OCI-LY3 (cell line): ENCODE measurements around the gene VWC2L.

Source experiments
- H2AFZ ChIP-seq: fragments of 200-600, 300-600 bp; shearing (Covaris generic); 2 replicates; pipeline ENCODE4 v1.6.0; 2014; ENCODE audit warnings: antibody characterized with exemption, low read depth, low read length
- H3K27ac ChIP-seq: fragments of 200-600, 300-600 bp; sonication (generic); 2 replicates; pipeline ENCODE4 v1.5.1; 2014; ENCODE audit warnings: mild to moderate bottlenecking, low read length, moderate library complexity, mixed read lengths
- H3K27me3 ChIP-seq: fragments of 200-600, 300-600 bp; sonication (generic); 2 replicates; pipeline ENCODE4 v1.6.1; 2014; ENCODE audit warnings: low read depth, low read length, mixed read lengths
- H3K36me3 ChIP-seq: fragments of 200-600, 300-600 bp; sonication (generic); replicated peaks from 2 replicates; pipeline ENCODE3; 2014; ENCODE audit warnings: low read depth, low read length, mixed read lengths
- H3K4me1 ChIP-seq: fragments of 300-600, 200-600 bp; sonication (generic); 2 replicates; pipeline ENCODE4 v1.6.1; 2014; ENCODE audit warnings: low read length, mixed read lengths
- H3K4me2 ChIP-seq: fragments of 200-600, 300-600 bp; sonication (generic); 2 replicates; pipeline ENCODE4 v1.6.1; 2014; ENCODE audit warnings: low read length, mixed read lengths
- H3K4me3 ChIP-seq: fragments of 300-600, 200-600 bp; sonication (generic); 2 replicates; pipeline ENCODE4 v1.5.1; 2014; ENCODE audit warnings: antibody characterized with exemption, mild to moderate bottlenecking, low read length, moderate library complexity
- H3K79me2 ChIP-seq: fragments of 300-600, 200-600 bp; shearing (Covaris generic); 2 replicates; pipeline ENCODE4 v1.6.1; 2014; ENCODE audit warnings: mild to moderate bottlenecking, low read length, mixed read lengths
- H3K9ac ChIP-seq: fragments of 300-600, 200-600 bp; shearing (Covaris generic); 2 replicates; pipeline ENCODE4 v1.6.0; 2014; ENCODE audit warnings: mild to moderate bottlenecking, low read length, moderate library complexity
- H3K9me3 ChIP-seq: fragments of 200-600, 300-600 bp; shearing (Covaris generic); 2 replicates; pipeline ENCODE4 v1.6.1; 2014; ENCODE audit warnings: low read length, mixed read lengths; ENCODE audit not compliant: insufficient read depth
- H4K20me1 ChIP-seq: fragments of 200-600, 300-600 bp; sonication (generic); 2 replicates; pipeline ENCODE4 v1.6.1; 2016; ENCODE audit warnings: low read length, mixed read lengths; ENCODE audit not compliant: insufficient read depth
- EZH2phosphoT487 ChIP-seq: fragments of 200-600 bp; shearing (Covaris generic); IDR thresholded peaks from 2 replicates; pipeline ENCODE4 v1.6.1; 2018; ENCODE audit warnings: antibody characterized with exemption, mixed run types, low read depth
- TF ChIP-seq, protein P1 (sequence below): fragments of 200-600, 300-600 bp; sonication (generic); IDR thresholded peaks from 2 replicates; pipeline ENCODE4 v1.5.1; 2014; ENCODE audit warnings: antibody characterized with exemption, low read length, low read depth

VWC2L gene

DNA sequence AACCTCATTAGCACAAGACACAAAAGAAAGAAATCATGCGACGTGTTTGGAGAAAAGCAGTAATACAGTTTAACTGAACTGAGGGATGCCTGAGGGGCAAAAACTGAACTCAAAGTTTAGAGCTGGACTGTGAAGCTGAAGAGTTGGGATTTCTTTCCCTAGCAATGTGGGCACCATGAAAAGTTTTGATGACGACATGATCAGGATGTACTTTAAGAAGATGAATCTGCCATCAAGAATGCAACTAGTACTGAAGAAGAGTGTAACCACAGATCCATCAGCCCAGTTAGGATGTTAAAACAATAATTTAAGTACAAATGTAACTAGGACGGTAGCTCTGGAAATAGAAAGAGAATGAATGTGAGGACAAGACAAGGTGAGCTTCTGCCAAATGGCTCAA is 196.2 kb downstream of the VWC2L start:
- H3K4me1 ChIP-seq, result no peaks in the 10 kb centered on the region
- H3K27ac ChIP-seq, result no peak overlapping the region
- no peak overlapping the region for H2AFZ ChIP-seq
- H3K79me2 ChIP-seq, result no peaks in the 10 kb centered on the region
- no peak overlapping the region for H3K9ac ChIP-seq
- no peaks in the 10 kb centered on the region for H3K27me3 ChIP-seq
- no peaks in the 10 kb centered on the region for H4K20me1 ChIP-seq
- no peak overlapping the region for H3K4me2 ChIP-seq
- no peaks in the 10 kb centered on the region for H3K36me3 ChIP-seq
- H3K4me3 ChIP-seq, result no peak overlapping the region
- no peak for TF ChIP-seq EZH2phosphoT487
- no peaks in the 10 kb centered on the region; the same call in 1 of the 2 replicates for H3K9me3 ChIP-seq

DNA sequence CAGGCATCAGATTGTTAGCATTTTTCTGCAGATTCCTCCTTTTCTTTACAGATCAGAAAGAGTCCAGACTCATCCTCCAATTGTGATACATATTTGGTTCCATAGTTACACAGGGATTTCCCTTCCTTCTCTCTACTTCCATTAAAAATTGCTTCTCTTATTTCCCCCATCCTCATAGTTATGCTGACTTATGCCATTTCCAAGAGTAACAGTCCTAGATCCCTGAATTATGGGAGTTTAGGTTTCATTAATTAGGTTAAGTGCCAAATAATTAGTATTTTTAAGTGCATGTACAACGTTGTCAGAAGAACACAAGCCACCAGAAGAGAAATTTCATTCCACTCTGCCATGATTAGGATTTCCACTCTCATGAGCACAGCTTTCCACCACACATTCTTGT is 200.2 kb downstream of the VWC2L start:
- Histone ChIP-seq H3K27me3 (no peaks in the 10 kb centered on the region), H3K4me2 (no peak overlapping the region), H3K27ac (no peak overlapping the region), H3K9me3 (no peaks in the 10 kb centered on the region; the same call in 1 of the 2 replicates), H3K79me2 (no peaks in the 10 kb centered on the region), H3K4me3 (no peak overlapping the region), H3K4me1 (no peaks in the 10 kb centered on the region), H4K20me1 (no peaks in the 10 kb centered on the region), H2AFZ (no peak overlapping the region), H3K9ac (no peak overlapping the region), H3K36me3 (no peaks in the 10 kb centered on the region)
- TF ChIP-seq, protein P1, sequence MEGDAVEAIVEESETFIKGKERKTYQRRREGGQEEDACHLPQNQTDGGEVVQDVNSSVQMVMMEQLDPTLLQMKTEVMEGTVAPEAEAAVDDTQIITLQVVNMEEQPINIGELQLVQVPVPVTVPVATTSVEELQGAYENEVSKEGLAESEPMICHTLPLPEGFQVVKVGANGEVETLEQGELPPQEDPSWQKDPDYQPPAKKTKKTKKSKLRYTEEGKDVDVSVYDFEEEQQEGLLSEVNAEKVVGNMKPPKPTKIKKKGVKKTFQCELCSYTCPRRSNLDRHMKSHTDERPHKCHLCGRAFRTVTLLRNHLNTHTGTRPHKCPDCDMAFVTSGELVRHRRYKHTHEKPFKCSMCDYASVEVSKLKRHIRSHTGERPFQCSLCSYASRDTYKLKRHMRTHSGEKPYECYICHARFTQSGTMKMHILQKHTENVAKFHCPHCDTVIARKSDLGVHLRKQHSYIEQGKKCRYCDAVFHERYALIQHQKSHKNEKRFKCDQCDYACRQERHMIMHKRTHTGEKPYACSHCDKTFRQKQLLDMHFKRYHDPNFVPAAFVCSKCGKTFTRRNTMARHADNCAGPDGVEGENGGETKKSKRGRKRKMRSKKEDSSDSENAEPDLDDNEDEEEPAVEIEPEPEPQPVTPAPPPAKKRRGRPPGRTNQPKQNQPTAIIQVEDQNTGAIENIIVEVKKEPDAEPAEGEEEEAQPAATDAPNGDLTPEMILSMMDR, result no peak
- no peak for TF ChIP-seq EZH2phosphoT487

DNA sequence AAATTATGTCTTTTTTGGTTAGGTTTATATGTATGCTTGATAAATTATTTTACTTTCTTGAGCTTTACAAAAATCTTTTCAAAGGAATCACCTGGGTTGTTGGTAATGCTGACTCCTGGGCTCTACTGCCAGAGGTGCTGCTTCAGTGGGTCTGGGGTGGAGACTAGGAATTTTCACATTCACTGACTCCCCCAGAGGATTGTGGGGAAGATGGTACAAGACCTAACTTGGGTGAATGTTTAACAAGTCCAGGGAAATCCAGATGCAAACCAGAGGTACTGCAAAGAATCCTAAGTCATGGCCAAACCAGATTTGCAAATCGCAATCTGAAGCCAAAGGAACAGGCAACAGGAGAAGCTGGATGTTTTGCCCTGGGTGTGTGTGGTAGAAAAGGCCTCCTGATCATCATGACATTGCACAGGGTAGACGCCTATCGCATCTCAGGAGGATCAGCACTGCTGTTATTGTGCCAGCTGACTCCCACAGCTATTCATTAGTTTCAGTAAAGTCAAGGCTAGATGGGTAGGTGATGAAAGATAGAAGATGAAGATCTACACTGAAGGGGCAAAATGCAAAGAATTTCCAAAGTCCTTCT is 213.4 kb downstream of the VWC2L start:
- H3K27ac ChIP-seq, result no peak overlapping the region
- H3K4me1 ChIP-seq, result peaks cover 6% of the 10 kb centered on the region; the same call in 1 of the 2 replicates
- H3K27me3 ChIP-seq, result no peaks in the 10 kb centered on the region
- H3K4me2 ChIP-seq, result no peak overlapping the region
- no peaks in the 10 kb centered on the region for H3K79me2 ChIP-seq
- H2AFZ ChIP-seq, result no peak overlapping the region
- no peaks in the 10 kb centered on the region for H3K9me3 ChIP-seq
- no peak overlapping the region for H3K4me3 ChIP-seq
- no peak for TF ChIP-seq EZH2phosphoT487
- TF ChIP-seq, protein P1, result no peak
- no peaks in the 10 kb centered on the region for H3K36me3 ChIP-seq
- no peaks in the 10 kb centered on the region for H4K20me1 ChIP-seq
- H3K9ac ChIP-seq, result no peak overlapping the region

DNA sequence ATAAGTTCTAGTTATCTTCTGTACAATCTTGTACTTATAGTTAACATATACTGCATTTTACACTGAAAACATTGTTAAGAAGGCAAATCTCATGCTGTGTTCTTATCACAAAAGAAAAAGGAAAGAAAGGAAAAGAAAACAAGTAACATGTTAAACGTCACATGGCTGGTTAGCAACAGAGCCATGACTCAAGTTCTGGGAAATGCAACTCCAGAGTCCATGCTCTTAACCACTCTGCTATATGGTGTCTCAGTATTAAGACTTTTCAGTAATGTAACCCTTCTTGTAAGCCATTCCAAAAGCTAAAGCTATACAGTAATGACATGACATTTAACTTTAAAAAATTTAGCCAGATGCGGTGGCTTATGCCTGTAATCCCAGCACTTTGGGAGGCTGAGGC is 217.2 kb downstream of the VWC2L start:
- no peak for TF ChIP-seq EZH2phosphoT487
- TF ChIP-seq, protein P1, result no peak
- Histone ChIP-seq H3K36me3 (no peaks in the 10 kb centered on the region), H2AFZ (no peak overlapping the region)

More for the DNA sequence above, 217.2 kb downstream of the VWC2L start:
- Histone ChIP-seq H3K4me2 (no peak overlapping the region), H3K27ac (no peak overlapping the region), H4K20me1 (no peaks in the 10 kb centered on the region), H3K27me3 (no peaks in the 10 kb centered on the region), H3K9me3 (no peaks in the 10 kb centered on the region), H3K4me1 (peaks cover 6% of the 10 kb centered on the region; the same call in 1 of the 2 replicates), H3K4me3 (no peak overlapping the region), H3K9ac (no peak overlapping the region), H3K79me2 (no peaks in the 10 kb centered on the region)
